K562 (cell line): ENCODE data around the gene RANBP3. TPM values are rescaled to one million over a fixed set of nuclear protein-coding genes. Genes with fewer than 3 reads are reported as not detected.

Source experiments
- ATAC-seq: fragments of 200-7000 bp; cut with Tn5 transposase; 3 replicates; pipeline ENCODE4 v1.9.1; 2020; ENCODE audit warnings: moderate library complexity
- BruUV-seq: library from RNA; stranded (reverse); fragments of 400-500 nt; replicated peaks from 2 replicates; lab custom pipeline; 2021; lab: Mats Ljungman, UMichigan
- CTCF ChIA-PET: fragments of 300-600 bp; formaldehyde crosslinking; extraction: SDS; loops from one replicate; lab custom pipeline; 2021; ENCODE audit warnings: low intra/inter-chr PET ratio; lab: Yijun Ruan, JAX
- POLR2A ChIA-PET: fragments of 300-600, 350-650 bp; sonication (Branson Sonifier 250); formaldehyde crosslinking; extraction: SDS; loops from one replicate; lab custom pipeline; 2021; ENCODE audit warnings: antibody characterized with exemption, inconsistent platforms; lab: Yijun Ruan, JAX
- DNase-seq, 4 experiments: peaks; one replicate each; pipeline versions ENCODE4 v3.0.0 to v3.0.0-alpha.2; 2011 to 2018; ENCODE audit warnings: low spot score in 3 of 4, mixed read lengths in 3 of 4; ENCODE audit errors: extremely low read depth in 1 of 4
- FAIRE-seq: peaks from 2 replicates; lab custom pipeline; 2011; peaks lifted over from hg19 to GRCh38; lab: Jason Lieb, UNC
- H2AFZ ChIP-seq: 2 replicates; pipeline ENCODE4 v1.6.0; 2011; ENCODE audit warnings: low read depth, low read length, control low read depth, inconsistent platforms
- H3K27ac ChIP-seq: fragments of 200-600 bp; 3 replicates; pipeline ENCODE4 v1.8.0; 2011; ENCODE audit warnings: low read depth, mild to moderate bottlenecking, control low read depth, inconsistent platforms, low read length, moderate library complexity, mixed read lengths; ENCODE audit errors: extremely low read depth
- H3K27me3 ChIP-seq, 2 experiments: fragments of 300-600 bp in 1 of 2; 2 replicates in 1 of 2; 3 replicates in 1 of 2; pipeline versions ENCODE4 v1.6.0 to v1.8.0; 2011; ENCODE audit warnings: inconsistent platforms in 2 of 2, low read length in 2 of 2, mild to moderate bottlenecking in 1 of 2, mixed read lengths in 1 of 2, moderate library complexity in 1 of 2; ENCODE audit not compliant: control insufficient read depth in 2 of 2, insufficient read depth in 2 of 2
- H3K36me3 ChIP-seq: fragments of 300-600 bp; 3 replicates; pipeline ENCODE4 v1.8.0; 2011; ENCODE audit warnings: mild to moderate bottlenecking, low read length, inconsistent platforms; ENCODE audit not compliant: control insufficient read depth, insufficient read depth
- H3K4me1 ChIP-seq, 2 experiments: fragments of 200-600 bp in 1 of 2; replicated peaks in 1 of 2; 2 replicates in 1 of 2; 3 replicates in 1 of 2; pipeline versions ENCODE4 v1.5.1 to v1.8.0; 2011; ENCODE audit warnings: inconsistent platforms in 2 of 2, low read length in 2 of 2, mild to moderate bottlenecking in 1 of 2, mixed read lengths in 1 of 2, moderate library complexity in 1 of 2; ENCODE audit not compliant: control insufficient read depth in 2 of 2, insufficient read depth in 2 of 2
- H3K4me2 ChIP-seq: 2 replicates; pipeline ENCODE4 v1.6.1; 2011; ENCODE audit warnings: low read length, control low read depth, inconsistent platforms, mixed read lengths; ENCODE audit not compliant: insufficient read depth
- H3K4me3 ChIP-seq: fragments of 200-600 bp; sonication (generic), shearing (Covaris generic); 2 replicates; pipeline ENCODE4 v1.5.1; 2016; ENCODE audit warnings: control low read depth, inconsistent platforms
- H3K79me2 ChIP-seq: fragments of 200-600 bp; 3 replicates; pipeline ENCODE4 v1.8.0; 2011; ENCODE audit warnings: low read length, inconsistent platforms; ENCODE audit not compliant: control insufficient read depth, insufficient read depth
- H3K9ac ChIP-seq, 2 experiments: 2 replicates each; pipeline versions ENCODE4 v1.6.0 to v1.6.1; 2011; ENCODE audit warnings: low read depth in 2 of 2, low read length in 2 of 2, control low read depth in 1 of 2, inconsistent platforms in 1 of 2, mild to moderate bottlenecking in 1 of 2, mixed read lengths in 1 of 2; ENCODE audit not compliant: insufficient read depth in 1 of 2
- H3K9me1 ChIP-seq: one replicate; pipeline ENCODE4 v1.6.0; 2011; ENCODE audit warnings: inconsistent platforms, mild to moderate bottlenecking, low read length, moderate library complexity; ENCODE audit not compliant: control insufficient read depth, insufficient read depth
- H3K9me3 ChIP-seq: replicated peaks from 2 replicates; pipeline ENCODE4 v1.5.1; 2011; ENCODE audit warnings: low read depth, low read length, inconsistent platforms; ENCODE audit not compliant: control insufficient read depth, insufficient read depth
- H4K20me1 ChIP-seq: replicated peaks from 2 replicates; pipeline ENCODE4 v1.6.1; 2011; ENCODE audit warnings: low read length, inconsistent platforms, mixed read lengths; ENCODE audit not compliant: control insufficient read depth, insufficient read depth
- CTBP1 ChIP-seq: fragments of 450-650 bp; IDR thresholded peaks from 2 replicates; pipeline ENCODE4 v1.6.1; 2016; ENCODE audit warnings: borderline replicate concordance
- ELF4 ChIP-seq: fragments of 450-650 bp; formaldehyde crosslinking; IDR thresholded peaks from 2 replicates; pipeline ENCODE4 v1.4.0; 2022; ENCODE audit warnings: missing genetic modification characterization
- ETS2 ChIP-seq: IDR thresholded peaks from 2 replicates; pipeline ENCODE4 v1.6.1; 2016; ENCODE audit warnings: borderline replicate concordance, missing genetic modification characterization, mild to moderate bottlenecking, moderate library complexity, missing compliant biosample characterization; ENCODE audit not compliant: poor library complexity, severe bottlenecking
- HCFC1 ChIP-seq: IDR thresholded peaks from 2 replicates; pipeline ENCODE4 v1.6.1; 2012; ENCODE audit warnings: low read depth, low read length, improper control_type of control experiment
- MAZ ChIP-seq, 2 experiments: fragments of 450-650 bp in 1 of 2; sonication (generic) in 1 of 2; formaldehyde crosslinking; IDR thresholded peaks in 1 of 2; conservative IDR thresholded peaks in 1 of 2; 2 replicates each; pipeline versions ENCODE4 v1.4.0 to v1.5.0; 2020; ENCODE audit warnings: mild to moderate bottlenecking in 1 of 2, missing genetic modification reagents in 1 of 2
- MTF1 ChIP-seq: fragments of 250-450 bp; sonication (Bioruptor Pico); IDR thresholded peaks from 2 replicates; pipeline ENCODE4 v1.9.0; 2021; ENCODE audit warnings: moderate library complexity, mild to moderate bottlenecking, inconsistent platforms, borderline replicate concordance
- NFXL1 ChIP-seq: fragments of 450-650 bp; formaldehyde crosslinking; IDR thresholded peaks from 2 replicates; pipeline ENCODE4 v1.4.0; 2021; ENCODE audit warnings: mild to moderate bottlenecking
- PHTF2 ChIP-seq: fragments of 250-450 bp; sonication (Bioruptor Pico); IDR thresholded peaks from 2 replicates; pipeline ENCODE4 v1.5.0; 2021; ENCODE audit warnings: mild to moderate bottlenecking
- SIN3B ChIP-seq: fragments of 450-650 bp; IDR thresholded peaks from 2 replicates; pipeline ENCODE4 v1.6.1; 2017; ENCODE audit warnings: low read depth, mild to moderate bottlenecking, moderate library complexity
- SMAD4 ChIP-seq: fragments of 250-450 bp; sonication (Bioruptor Pico); conservative IDR thresholded peaks from 2 replicates; pipeline ENCODE4 v1.8.0; 2021; ENCODE audit warnings: inconsistent platforms, mild to moderate bottlenecking, moderate library complexity
- TRIM28 ChIP-seq: fragments of 450-650 bp; IDR thresholded peaks from 2 replicates; pipeline ENCODE4 v1.6.1; 2017
- ZNF408 ChIP-seq: fragments of 250-450 bp; sonication (Bioruptor Pico); IDR thresholded peaks from 2 replicates; pipeline ENCODE4 v1.4.0; 2020; ENCODE audit warnings: low read depth, mild to moderate bottlenecking, moderate library complexity
- ZNF717 ChIP-seq: fragments of 250-450 bp; sonication (Bioruptor Pico); IDR thresholded peaks from 2 replicates; pipeline ENCODE4 v1.5.0; 2021
- WGBS: fragments of 100-300 bp; shearing (Covaris generic); methylation state at CpG from one replicate; pipeline ENCODE4 v1.1.6; 2016; ENCODE audit warnings: low coverage, mixed read lengths; ENCODE audit not compliant: insufficient coverage; ENCODE audit errors: missing lambda C conversion rate; 5-methylcytosine and 5-hydroxymethylcytosine counted together
- in situ Hi-C: fragments of 300-500 bp; cut with MboI; formaldehyde crosslinking; loops from 4 replicates; pipeline ENCODE4 v1.15.0; 2018; ENCODE audit warnings: inconsistent platforms, mixed read lengths
- intact Hi-C: fragments of 100-400 bp; cut with micrococcal nuclease; formaldehyde crosslinking; loops from 2 replicates; pipeline ENCODE4 v1.14.2; 2022
- polyA plus RNA-seq, 8 experiments: library from polyadenylated mRNA; depleted of rRNA in 4 of 8; stranded (reverse) in 5 of 8; unstranded in 3 of 8; fragments of >200 nt; fragmentation: Nextera tagmentation in 2 of 8; fragmentation: Illumina TruSeq in 1 of 8; extraction: Ambion mirVana in 2 of 8; extraction: Trizol in 1 of 8; gene quantifications; 2 replicates each; pipeline versions ENCODE4 v1.2.1 to v1.2.3, GENCODE V29; 2011 to 2014; ENCODE audit warnings: inconsistent platforms in 1 of 8, missing spikeins in 1 of 8
- total RNA-seq, 7 experiments: library from RNA; depleted of rRNA in 6 of 7; stranded (reverse); fragments of >200 nt in 6 of 7; fragmentation: Illumina TruSeq in 2 of 7; extraction: Trizol in 2 of 7; gene quantifications; 2 replicates each; pipeline versions ENCODE4 v1.2.1 to v1.2.3, GENCODE V29; 2011 to 2021; ENCODE audit warnings: low replicate concordance in 1 of 7
- TF ChIP-seq, protein P1 (sequence below): fragments of 150-350 bp; conservative IDR thresholded peaks from 2 replicates; pipeline ENCODE4 v1.6.1; 2014; ENCODE audit warnings: low read length

The RANBP3 gene
- total and polyA plus RNA-seq, 9 of the 15 experiments (the other 6 are each of a cell fraction or from before 2014, with no cell fraction given): 0.90 to 95.1 (median 63.2) TPM

DNA sequence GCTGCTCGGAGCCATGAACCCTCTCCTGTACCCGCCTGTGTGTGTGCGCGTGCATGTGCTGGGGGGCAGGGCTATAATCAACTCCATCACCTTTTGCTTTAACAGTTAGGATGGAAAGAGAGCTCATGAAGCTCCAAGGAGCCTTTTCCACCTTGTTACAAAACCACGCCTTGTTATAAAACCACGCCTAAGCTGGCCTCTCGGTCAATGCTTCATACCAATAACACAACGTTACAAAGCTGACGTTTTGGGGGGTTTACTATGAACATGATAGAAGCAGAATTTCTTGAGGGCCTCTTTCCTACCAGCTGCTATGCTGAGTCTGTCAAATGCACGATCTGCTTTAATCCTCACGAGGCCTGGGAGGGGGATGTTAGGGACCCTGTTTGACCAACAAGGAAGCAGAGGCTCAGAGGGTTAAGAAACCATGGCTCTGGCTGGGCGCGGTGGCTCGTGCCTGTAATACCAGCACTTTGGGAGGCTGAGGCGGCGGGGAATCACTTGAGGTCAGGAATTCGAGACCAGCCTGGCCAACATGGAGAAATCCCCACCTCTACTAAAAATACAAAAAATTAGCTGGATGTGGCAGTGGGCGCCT is 52.0 kb downstream of the RANBP3 start:
- H3K79me2 ChIP-seq: no peaks in the 10 kb centered on the region; the same call in 2 of the 3 replicates
- TF ChIP-seq PHTF2 (CRISPR knock-in tag) (no peak), HCFC1 (no peak), ELF4 (CRISPR knock-in tag) (no peak), SMAD4 (no peak), MAZ (CRISPR knock-in tag; conservative IDR thresholded peaks at IDR 0.05 in 1 of 2, IDR thresholded peaks at IDR 0.05 in 1 of 2) (no peak), ETS2 (tag) (no peak), CTBP1 (no peak), ZNF408 (CRISPR knock-in tag) (no peak), ZNF717 (CRISPR knock-in tag) (no peak), SIN3B (no peak), NFXL1 (CRISPR knock-in tag) (no peak), TRIM28 (no peak), MTF1 (CRISPR knock-in tag) (no peak)
- TF ChIP-seq, protein P1, sequence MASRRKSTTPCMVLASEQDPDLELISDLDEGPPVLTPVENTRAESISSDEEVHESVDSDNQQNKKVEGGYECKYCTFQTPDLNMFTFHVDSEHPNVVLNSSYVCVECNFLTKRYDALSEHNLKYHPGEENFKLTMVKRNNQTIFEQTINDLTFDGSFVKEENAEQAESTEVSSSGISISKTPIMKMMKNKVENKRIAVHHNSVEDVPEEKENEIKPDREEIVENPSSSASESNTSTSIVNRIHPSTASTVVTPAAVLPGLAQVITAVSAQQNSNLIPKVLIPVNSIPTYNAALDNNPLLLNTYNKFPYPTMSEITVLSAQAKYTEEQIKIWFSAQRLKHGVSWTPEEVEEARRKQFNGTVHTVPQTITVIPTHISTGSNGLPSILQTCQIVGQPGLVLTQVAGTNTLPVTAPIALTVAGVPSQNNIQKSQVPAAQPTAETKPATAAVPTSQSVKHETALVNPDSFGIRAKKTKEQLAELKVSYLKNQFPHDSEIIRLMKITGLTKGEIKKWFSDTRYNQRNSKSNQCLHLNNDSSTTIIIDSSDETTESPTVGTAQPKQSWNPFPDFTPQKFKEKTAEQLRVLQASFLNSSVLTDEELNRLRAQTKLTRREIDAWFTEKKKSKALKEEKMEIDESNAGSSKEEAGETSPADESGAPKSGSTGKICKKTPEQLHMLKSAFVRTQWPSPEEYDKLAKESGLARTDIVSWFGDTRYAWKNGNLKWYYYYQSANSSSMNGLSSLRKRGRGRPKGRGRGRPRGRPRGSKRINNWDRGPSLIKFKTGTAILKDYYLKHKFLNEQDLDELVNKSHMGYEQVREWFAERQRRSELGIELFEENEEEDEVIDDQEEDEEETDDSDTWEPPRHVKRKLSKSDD: no peak
- FAIRE-seq (no peak), DNase-seq (no peak), ATAC-seq (no peak)
- intact Hi-C loops (no loop called here), in situ Hi-C loops (no loop called here)
- H4K20me1 ChIP-seq: no peaks in the 10 kb centered on the region
- H3K36me3 ChIP-seq: peaks cover 97% of the 10 kb centered on the region; the same call in 2 of the 3 replicates
- H2AFZ ChIP-seq: no peak overlapping the region
- H3K4me1 ChIP-seq: peaks cover 0 to 8% of the 10 kb centered on the region in 2 experiments; a peak in 1 of 5 replicates
- no TSS peak for BruUV-seq
- no peak overlapping the region for H3K27ac ChIP-seq
- no peaks in the 10 kb centered on the region for H3K9me3 ChIP-seq
- POLR2A ChIA-PET: interaction anchor here (0.5 to 1.9 kb wide), 3 partner anchors 12 to 23 kb away, joined by 3 to 5 read pairs (median 3); partner anchors contain the start of gene NDUFA11
- CTCF ChIA-PET: no interaction called here
- no peaks in the 10 kb centered on the region for H3K9me1 ChIP-seq
- H3K9ac ChIP-seq: no peak overlapping the region
- WGBS: 93% methylated on average over 18 of the region's 18 CpGs
- no peaks in the 10 kb centered on the region for H3K27me3 ChIP-seq
- no peak overlapping the region for H3K4me3 ChIP-seq
- H3K4me2 ChIP-seq: no peak overlapping the region
